ENCODE measurements around the gene TEKT1.

- TF ChIP-seq CTCF (conservative IDR thresholded peaks at IDR 0.05; ENCODE audit: low read depth, low read length): no peak
- no peak for TF ChIP-seq EZH2 (IDR thresholded peaks at IDR 0.05; ENCODE audit: borderline replicate concordance, low read depth, low read length, poor library complexity, severe bottlenecking)
Observed at GRCh38 chr17:6811510-6811909, 20.0 kb downstream of the TEKT1 start.

Data from A673 (cell line).